DOHH2 (cell line): ENCODE results near the gene SYNDIG1L.

Experiments used
- EZH2phosphoT487 ChIP-seq: fragments of 200-600 bp; sonication (generic); IDR thresholded peaks from 2 replicates; pipeline ENCODE4 v1.6.1; 2017; ENCODE audit warnings: borderline replicate concordance, mild to moderate bottlenecking, antibody characterized with exemption, low read length, moderate library complexity, mixed read lengths
- TF ChIP-seq, protein P1 (sequence below): fragments of 200-600 bp; sonication (generic); IDR thresholded peaks from one replicate; pipeline ENCODE4 v1.5.1; 2014; ENCODE audit warnings: antibody characterized with exemption, mild to moderate bottlenecking, low read depth, low read length; ENCODE audit not compliant: poor library complexity, severe bottlenecking

DNA sequence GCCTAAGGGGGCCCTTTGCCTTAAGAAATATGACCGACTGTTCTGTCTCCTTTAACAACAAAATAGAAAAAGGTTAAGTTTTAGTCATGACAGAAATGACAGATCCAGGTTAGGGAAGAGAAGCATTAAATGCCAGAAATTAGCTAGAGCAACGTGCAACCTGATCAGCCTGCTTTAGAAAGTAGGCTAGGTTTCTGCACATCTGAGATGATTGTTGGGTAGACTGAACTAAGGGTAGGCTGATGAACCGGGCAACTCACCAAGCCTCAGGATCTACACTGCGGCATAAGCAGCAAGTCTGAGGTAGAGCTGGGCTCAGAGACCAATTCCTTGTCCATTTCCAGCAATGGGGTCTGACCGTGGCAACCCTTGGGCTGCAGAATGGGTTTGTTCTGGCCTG lies 37.7 kb upstream of the SYNDIG1L start:
- TF ChIP-seq, protein P1, sequence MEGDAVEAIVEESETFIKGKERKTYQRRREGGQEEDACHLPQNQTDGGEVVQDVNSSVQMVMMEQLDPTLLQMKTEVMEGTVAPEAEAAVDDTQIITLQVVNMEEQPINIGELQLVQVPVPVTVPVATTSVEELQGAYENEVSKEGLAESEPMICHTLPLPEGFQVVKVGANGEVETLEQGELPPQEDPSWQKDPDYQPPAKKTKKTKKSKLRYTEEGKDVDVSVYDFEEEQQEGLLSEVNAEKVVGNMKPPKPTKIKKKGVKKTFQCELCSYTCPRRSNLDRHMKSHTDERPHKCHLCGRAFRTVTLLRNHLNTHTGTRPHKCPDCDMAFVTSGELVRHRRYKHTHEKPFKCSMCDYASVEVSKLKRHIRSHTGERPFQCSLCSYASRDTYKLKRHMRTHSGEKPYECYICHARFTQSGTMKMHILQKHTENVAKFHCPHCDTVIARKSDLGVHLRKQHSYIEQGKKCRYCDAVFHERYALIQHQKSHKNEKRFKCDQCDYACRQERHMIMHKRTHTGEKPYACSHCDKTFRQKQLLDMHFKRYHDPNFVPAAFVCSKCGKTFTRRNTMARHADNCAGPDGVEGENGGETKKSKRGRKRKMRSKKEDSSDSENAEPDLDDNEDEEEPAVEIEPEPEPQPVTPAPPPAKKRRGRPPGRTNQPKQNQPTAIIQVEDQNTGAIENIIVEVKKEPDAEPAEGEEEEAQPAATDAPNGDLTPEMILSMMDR = no peak
- no peak for TF ChIP-seq EZH2phosphoT487
